Measurements from ENCODE around the gene SPATA2L. TPM values are rescaled to one million over a fixed set of nuclear protein-coding genes. Genes with fewer than 3 reads are reported as not detected.

The SPATA2L gene
- total and polyA plus RNA-seq, 2 of the 13 experiments (the other 11 are each of a cell fraction or from before 2014, with no cell fraction given) = 9.1 to 20.7 TPM

GRCh38 chr16:89687092-89687940, 14.2 kb downstream of the SPATA2L start (continued):
- TF ChIP-seq, protein P1, sequence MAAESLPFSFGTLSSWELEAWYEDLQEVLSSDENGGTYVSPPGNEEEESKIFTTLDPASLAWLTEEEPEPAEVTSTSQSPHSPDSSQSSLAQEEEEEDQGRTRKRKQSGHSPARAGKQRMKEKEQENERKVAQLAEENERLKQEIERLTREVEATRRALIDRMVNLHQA (CRISPR knock-in tag; IDR thresholded peaks at IDR 0.05) = no peak
- peak; percentile 86 for TF ChIP-seq THRA (CRISPR knock-in tag; IDR thresholded peaks at IDR 0.05; ENCODE audit: borderline replicate concordance)
- TF ChIP-seq SMAD3 (CRISPR knock-in tag; IDR thresholded peaks at IDR 0.05) = peak; percentile 96
- peak; percentile 92 for TF ChIP-seq ZNF121 (CRISPR knock-in tag; IDR thresholded peaks at IDR 0.05)
- TF ChIP-seq ZNF552 (CRISPR knock-in tag; IDR thresholded peaks at IDR 0.05; ENCODE audit: borderline replicate concordance) = peak; percentile 90; the same call in 1 of the 2 replicates
- TF ChIP-seq POLR2A (IDR thresholded peaks at IDR 0.05; ENCODE audit: insufficient read depth in 1 of 2, low read depth in 2 of 2, low read length in 2 of 2) = peak; percentile 97
- peak; percentile 97 for TF ChIP-seq ZNF784 (CRISPR knock-in tag; IDR thresholded peaks at IDR 0.05; ENCODE audit: borderline replicate concordance)
- peak; percentile 95 for TF ChIP-seq ZNF746 (CRISPR knock-in tag; IDR thresholded peaks at IDR 0.05)
- TF ChIP-seq ZNF749 (CRISPR knock-in tag; IDR thresholded peaks at IDR 0.05; ENCODE audit: borderline replicate concordance) = peak; percentile 98
- TF ChIP-seq ZNF317 (CRISPR knock-in tag; IDR thresholded peaks at IDR 0.05) = peak; percentile 96
- 0 out of 2 replicates have a peak, but pooled peaks have one; percentile 69 for TF ChIP-seq ZFP62 (CRISPR knock-in tag; IDR thresholded peaks at IDR 0.05)
- TF ChIP-seq ZNF850 (CRISPR knock-in tag; conservative IDR thresholded peaks at IDR 0.05) = 0 out of 2 replicates have a peak, but pooled peaks have one; percentile 80
- TF ChIP-seq RFX1 (IDR thresholded peaks at IDR 0.05) = peak; percentile 37; the same call in 1 of the 2 replicates
- peak; percentile 94 for TF ChIP-seq ZHX1 (CRISPR knock-in tag; IDR thresholded peaks at IDR 0.05; ENCODE audit: low read depth)
- TF ChIP-seq FOSL2 (CRISPR knock-in tag; IDR thresholded peaks at IDR 0.05) = peak; percentile 87
- peak; percentile 93 for TF ChIP-seq CERS6 (CRISPR knock-in tag; IDR thresholded peaks at IDR 0.05)
- peak; percentile 91 for TF ChIP-seq ZSCAN30 (CRISPR knock-in tag; IDR thresholded peaks at IDR 0.05)
- peak; percentile 96 for TF ChIP-seq ZNF510 (CRISPR knock-in tag; IDR thresholded peaks at IDR 0.05; ENCODE audit: low read depth)
- TF ChIP-seq, protein P2, sequence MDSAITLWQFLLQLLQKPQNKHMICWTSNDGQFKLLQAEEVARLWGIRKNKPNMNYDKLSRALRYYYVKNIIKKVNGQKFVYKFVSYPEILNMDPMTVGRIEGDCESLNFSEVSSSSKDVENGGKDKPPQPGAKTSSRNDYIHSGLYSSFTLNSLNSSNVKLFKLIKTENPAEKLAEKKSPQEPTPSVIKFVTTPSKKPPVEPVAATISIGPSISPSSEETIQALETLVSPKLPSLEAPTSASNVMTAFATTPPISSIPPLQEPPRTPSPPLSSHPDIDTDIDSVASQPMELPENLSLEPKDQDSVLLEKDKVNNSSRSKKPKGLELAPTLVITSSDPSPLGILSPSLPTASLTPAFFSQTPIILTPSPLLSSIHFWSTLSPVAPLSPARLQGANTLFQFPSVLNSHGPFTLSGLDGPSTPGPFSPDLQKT (CRISPR knock-in tag; IDR thresholded peaks at IDR 0.05; ENCODE audit: borderline replicate concordance) = peak; percentile 51; the same call in 1 of the 2 replicates
- peak; percentile 99 for TF ChIP-seq ZNF598 (CRISPR knock-in tag; IDR thresholded peaks at IDR 0.05; ENCODE audit: borderline replicate concordance)
- peak; percentile 97 for TF ChIP-seq HOXD1 (CRISPR knock-in tag; IDR thresholded peaks at IDR 0.05)
- TF ChIP-seq SYNCRIP (IDR thresholded peaks at IDR 0.05; ENCODE audit: insufficient read depth, low read depth, low read length) = no peak
